SJSA1 (cell line): ENCODE data around the gene NAV2. TPM values are rescaled to one million over a fixed set of nuclear protein-coding genes. Genes with fewer than 3 reads are reported as not detected.

Experiments used
- DNase-seq, 2 experiments: peaks; one replicate each; pipeline ENCODE4 v3.0.0-alpha.2; 2015 to 2020; ENCODE audit warnings: low spot score in 2 of 2, low read depth in 1 of 2
- H3K27ac ChIP-seq: fragments of 250-450 bp; sonication (Bioruptor Pico); 2 replicates; pipeline ENCODE4 v1.5.1; 2020; ENCODE audit warnings: mild to moderate bottlenecking, moderate library complexity
- H3K27me3 ChIP-seq: fragments of 250-450 bp; sonication (Bioruptor Pico); replicated peaks from 2 replicates; pipeline ENCODE4 v1.5.1; 2020; ENCODE audit warnings: mild to moderate bottlenecking, moderate library complexity
- H3K36me3 ChIP-seq: fragments of 250-450 bp; sonication (Bioruptor Pico); 2 replicates; pipeline ENCODE4 v1.5.1; 2020; ENCODE audit warnings: mild to moderate bottlenecking
- H3K4me1 ChIP-seq: fragments of 250-450 bp; sonication (Bioruptor Pico); replicated peaks from 2 replicates; pipeline ENCODE4 v1.6.1; 2021; ENCODE audit warnings: mild to moderate bottlenecking
- H3K4me3 ChIP-seq: fragments of 250-450 bp; sonication (Bioruptor Pico); 2 replicates; pipeline ENCODE4 v1.5.1; 2020; ENCODE audit warnings: mild to moderate bottlenecking
- H3K9me3 ChIP-seq: fragments of 250-450 bp; sonication (Bioruptor Pico); replicated peaks from 2 replicates; pipeline ENCODE4 v1.5.1; 2020; ENCODE audit warnings: mild to moderate bottlenecking
- total RNA-seq: library from RNA; depleted of rRNA; stranded (reverse); fragments of >200 nt; shearing (Covaris generic); gene quantifications from 2 replicates; pipeline ENCODE4 v1.2.3, GENCODE V29; 2014

The NAV2 gene
- total RNA-seq, 1 experiment from 2014 or later = 2.6 TPM

- Histone ChIP-seq H3K9me3 (no peaks in the 10 kb centered on the region), H3K36me3 (peaks cover 15% of the 10 kb centered on the region; the same call in 1 of the 2 replicates), H3K27me3 (no peaks in the 10 kb centered on the region), H3K4me3 (no peak overlapping the region), H3K27ac (no peak overlapping the region), H3K4me1 (no peaks in the 10 kb centered on the region)
- DNase-seq = no peak
Measured at GRCh38 chr11:20103281-20103680, 390.6 kb downstream of the NAV2 start.

- Histone ChIP-seq H3K9me3 (no peaks in the 10 kb centered on the region), H3K36me3 (peaks cover 18% of the 10 kb centered on the region), H3K27ac (no peak overlapping the region), H3K27me3 (no peaks in the 10 kb centered on the region), H3K4me1 (no peaks in the 10 kb centered on the region), H3K4me3 (no peak overlapping the region)
- no peak for DNase-seq
Measured at GRCh38 chr11:20105427-20105826, 392.8 kb downstream of the NAV2 start.

- peaks cover 18% of the 10 kb centered on the region for H3K4me1 ChIP-seq
- DNase-seq = no peak
- no peaks in the 10 kb centered on the region for H3K9me3 ChIP-seq
- peaks cover 8% of the 10 kb centered on the region for H3K36me3 ChIP-seq
- H3K27me3 ChIP-seq = no peaks in the 10 kb centered on the region
- no peak overlapping the region for H3K4me3 ChIP-seq
- H3K27ac ChIP-seq = no peak overlapping the region
Measured at GRCh38 chr11:20109731-20110445, 397.3 kb downstream of the NAV2 start.

- H3K4me1 ChIP-seq = peaks cover 18% of the 10 kb centered on the region
- H3K9me3 ChIP-seq = no peaks in the 10 kb centered on the region
- peaks cover 8% of the 10 kb centered on the region for H3K36me3 ChIP-seq
- H3K4me3 ChIP-seq = no peak overlapping the region
- H3K27me3 ChIP-seq = no peaks in the 10 kb centered on the region
- H3K27ac ChIP-seq = no peak overlapping the region
- peak; percentile 9 to 41 for DNase-seq
Measured at GRCh38 chr11:20110908-20111669, 398.5 kb downstream of the NAV2 start.

- peak overlapping the region; percentile 44; the same call in 1 of the 2 replicates for H3K27ac ChIP-seq
- peaks cover 8% of the 10 kb centered on the region for H3K36me3 ChIP-seq
- DNase-seq = no peak
- H3K27me3 ChIP-seq = no peaks in the 10 kb centered on the region
- H3K4me1 ChIP-seq = peaks cover 18% of the 10 kb centered on the region
- H3K4me3 ChIP-seq = no peak overlapping the region
- H3K9me3 ChIP-seq = no peaks in the 10 kb centered on the region
Measured at GRCh38 chr11:20111871-20112270, 399.2 kb downstream of the NAV2 start.

- Histone ChIP-seq H3K4me3 (no peak overlapping the region), H3K27ac (peak overlapping the region; percentile 44; the same call in 1 of the 2 replicates), H3K27me3 (no peaks in the 10 kb centered on the region), H3K9me3 (no peaks in the 10 kb centered on the region), H3K4me1 (peaks cover 18% of the 10 kb centered on the region), H3K36me3 (peaks cover 8% of the 10 kb centered on the region)
- DNase-seq = peak; percentile 67 to 87
Measured at GRCh38 chr11:20112291-20113148, 399.9 kb downstream of the NAV2 start.

- Histone ChIP-seq H3K9me3 (no peaks in the 10 kb centered on the region), H3K36me3 (peaks cover 6% of the 10 kb centered on the region), H3K4me1 (peaks cover 18% of the 10 kb centered on the region), H3K27ac (no peak overlapping the region), H3K4me3 (no peak overlapping the region), H3K27me3 (no peaks in the 10 kb centered on the region)
- no peak for DNase-seq
Measured at GRCh38 chr11:20113149-20113438, 400.5 kb downstream of the NAV2 start.

- Histone ChIP-seq H3K27me3 (no peaks in the 10 kb centered on the region), H3K9me3 (no peaks in the 10 kb centered on the region), H3K27ac (no peak overlapping the region), H3K4me3 (no peak overlapping the region), H3K36me3 (0 out of 2 replicates have a peak, but pooled peaks cover 2% of the 10 kb centered on the region), H3K4me1 (peaks cover 18% of the 10 kb centered on the region)
- no peak for DNase-seq
Measured at GRCh38 chr11:20114588-20114987, 402.0 kb downstream of the NAV2 start.

GRCh38 chr11:20116825-20117224, 404.2 kb downstream of the NAV2 start:
- no peak for DNase-seq
- peaks cover 12% of the 10 kb centered on the region for H3K4me1 ChIP-seq
- peaks cover 2% of the 10 kb centered on the region; the same call in 1 of the 2 replicates for H3K36me3 ChIP-seq
- no peaks in the 10 kb centered on the region for H3K9me3 ChIP-seq
- H3K27ac ChIP-seq = no peak overlapping the region
- H3K27me3 ChIP-seq = no peaks in the 10 kb centered on the region
- H3K4me3 ChIP-seq = no peak overlapping the region

- Histone ChIP-seq H3K36me3 (peaks cover 2% of the 10 kb centered on the region; the same call in 1 of the 2 replicates), H3K4me3 (no peak overlapping the region), H3K27me3 (no peaks in the 10 kb centered on the region), H3K27ac (no peak overlapping the region), H3K4me1 (peaks cover 7% of the 10 kb centered on the region), H3K9me3 (no peaks in the 10 kb centered on the region)
- DNase-seq = no peak
Measured at GRCh38 chr11:20117291-20117690, 404.7 kb downstream of the NAV2 start.

GRCh38 chr11:20118209-20118608, 405.6 kb downstream of the NAV2 start:
- H3K9me3 ChIP-seq = no peaks in the 10 kb centered on the region
- H3K4me1 ChIP-seq = no peaks in the 10 kb centered on the region
- H3K4me3 ChIP-seq = no peak overlapping the region
- H3K27ac ChIP-seq = no peak overlapping the region
- peaks cover 2% of the 10 kb centered on the region; the same call in 1 of the 2 replicates for H3K36me3 ChIP-seq
- DNase-seq = no peak
- no peaks in the 10 kb centered on the region for H3K27me3 ChIP-seq

GRCh38 chr11:20119315-20119714, 406.7 kb downstream of the NAV2 start:
- Histone ChIP-seq H3K9me3 (no peaks in the 10 kb centered on the region), H3K27ac (no peak overlapping the region), H3K27me3 (no peaks in the 10 kb centered on the region), H3K36me3 (peaks cover 2% of the 10 kb centered on the region; the same call in 1 of the 2 replicates), H3K4me3 (no peak overlapping the region), H3K4me1 (no peaks in the 10 kb centered on the region)
- no peak for DNase-seq

GRCh38 chr11:20120134-20120925, 407.7 kb downstream of the NAV2 start:
- H3K27ac ChIP-seq = no peak overlapping the region
- H3K4me1 ChIP-seq = no peaks in the 10 kb centered on the region
- no peak overlapping the region for H3K4me3 ChIP-seq
- no peaks in the 10 kb centered on the region; the same call in 1 of the 2 replicates for H3K36me3 ChIP-seq
- no peaks in the 10 kb centered on the region for H3K9me3 ChIP-seq
- H3K27me3 ChIP-seq = no peaks in the 10 kb centered on the region
- DNase-seq = no peak
